Vagina (tissue), 2 donors: ENCODE data around the gene LMOD3.

ENCODE experiments used
- CTCF ChIP-seq, 3 experiments: fragments of 450-650 bp in 2 of 3; fragments of 200-600 bp in 1 of 3; sonication (generic) in 1 of 3; IDR thresholded peaks; one replicate each; pipeline ENCODE4 v1.5.1; 2017 to 2019; ENCODE audit warnings: antibody characterized with exemption in 3 of 3, mild to moderate bottlenecking in 2 of 3, moderate library complexity in 2 of 3
- POLR2A ChIP-seq, 2 donors: fragments of 450-650 bp; IDR thresholded peaks; one replicate each; pipeline ENCODE4 v1.6.1; 2017; ENCODE audit warnings: antibody characterized with exemption in 2 of 2, mild to moderate bottlenecking in 2 of 2, moderate library complexity in 2 of 2
- POLR2AphosphoS5 ChIP-seq, 2 donors: sonication (generic); formaldehyde crosslinking; IDR thresholded peaks; one replicate each; pipeline ENCODE4 v1.9.0; 2017; ENCODE audit warnings: antibody characterized with exemption in 2 of 2, mild to moderate bottlenecking in 2 of 2, low read depth in 1 of 2; ENCODE audit not compliant: insufficient read depth in 1 of 2

- no peak for TF ChIP-seq CTCF (IDR thresholded peaks at IDR 0.05)
- TF ChIP-seq POLR2A (IDR thresholded peaks at IDR 0.05): no peak
- TF ChIP-seq POLR2AphosphoS5 (IDR thresholded peaks at IDR 0.05; ENCODE audit: insufficient read depth in 1 of 2, low read depth in 1 of 2): no peak
Observed at GRCh38 chr3:69082805-69083204, 39.6 kb downstream of the LMOD3 start.
